Measurements from ENCODE around the gene ZFPM1. TPM values are rescaled to one million over a fixed set of nuclear protein-coding genes. Genes with fewer than 3 reads are reported as not detected.

Gene ZFPM1
- total RNA-seq, 1 donor from 2014 or later, result 6.2 TPM

- Histone ChIP-seq H3K36me3 (ENCODE audit: control insufficient read depth, insufficient read depth, low read length) (no peaks in the 10 kb centered on the region), H3K4me3 (ENCODE audit: low read depth, low read length) (no peak overlapping the region), H3K27me3 (ENCODE audit: control insufficient read depth, insufficient read depth, low read length) (no peaks in the 10 kb centered on the region)
- no peak for DNase-seq (ENCODE audit: low read depth)
- TF ChIP-seq CTCF (IDR thresholded peaks at IDR 0.05; ENCODE audit: insufficient read depth, low read length, poor library complexity, severe bottlenecking), result no peak
These were observed 34.0 kb downstream of the ZFPM1 start for GRCh38 chr16:88487124-88487432.

- no peak for DNase-seq (ENCODE audit: low read depth)
- no peak overlapping the region for H3K4me3 ChIP-seq (ENCODE audit: low read depth, low read length)
- no peaks in the 10 kb centered on the region for H3K36me3 ChIP-seq (ENCODE audit: control insufficient read depth, insufficient read depth, low read length)
- no peak for TF ChIP-seq CTCF (IDR thresholded peaks at IDR 0.05; ENCODE audit: insufficient read depth, low read length, poor library complexity, severe bottlenecking)
- H3K27me3 ChIP-seq (ENCODE audit: control insufficient read depth, insufficient read depth, low read length), result no peaks in the 10 kb centered on the region
These were observed 35.1 kb downstream of the ZFPM1 start for GRCh38 chr16:88487920-88488851.

- no peak for TF ChIP-seq CTCF (IDR thresholded peaks at IDR 0.05; ENCODE audit: insufficient read depth, low read length, poor library complexity, severe bottlenecking)
- no peak for DNase-seq (ENCODE audit: low read depth)
- no peaks in the 10 kb centered on the region for H3K36me3 ChIP-seq (ENCODE audit: control insufficient read depth, insufficient read depth, low read length)
- H3K4me3 ChIP-seq (ENCODE audit: low read depth, low read length), result no peak overlapping the region
- no peaks in the 10 kb centered on the region for H3K27me3 ChIP-seq (ENCODE audit: control insufficient read depth, insufficient read depth, low read length)
These were observed 36.2 kb downstream of the ZFPM1 start for GRCh38 chr16:88489163-88489741.

DNA sequence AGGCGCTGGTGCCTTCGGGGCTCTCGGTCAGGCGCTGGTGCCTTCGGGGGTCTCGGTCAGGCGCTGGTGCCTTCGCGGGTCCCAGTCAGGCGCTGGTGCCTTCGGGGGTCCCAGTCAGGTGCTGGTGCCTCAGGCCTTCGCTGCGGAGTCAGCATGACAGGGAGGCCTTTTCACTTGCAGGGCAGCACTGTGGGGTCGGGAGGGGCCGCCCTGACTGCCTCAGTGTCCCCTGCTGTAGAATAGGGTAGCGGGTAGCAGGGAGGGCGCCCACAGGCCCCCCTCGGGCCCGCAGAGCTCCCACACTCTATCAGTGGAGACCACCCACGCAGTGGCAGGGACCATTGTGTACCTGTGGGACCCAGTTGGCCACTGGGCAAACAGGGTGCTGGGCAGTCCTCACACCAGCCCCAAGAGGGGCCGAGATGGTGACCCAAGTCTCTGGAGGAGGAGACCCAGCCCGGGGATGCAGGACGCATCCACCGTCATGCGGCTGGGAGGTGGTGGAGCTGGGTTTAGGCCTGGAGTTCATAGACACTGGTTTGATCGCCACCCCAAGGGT, 38.0 kb downstream of the ZFPM1 start:
- no peak for DNase-seq (ENCODE audit: low read depth)
- no peaks in the 10 kb centered on the region for H3K36me3 ChIP-seq (ENCODE audit: control insufficient read depth, insufficient read depth, low read length)
- H3K27me3 ChIP-seq (ENCODE audit: control insufficient read depth, insufficient read depth, low read length), result no peaks in the 10 kb centered on the region
- no peak for TF ChIP-seq CTCF (IDR thresholded peaks at IDR 0.05; ENCODE audit: insufficient read depth, low read length, poor library complexity, severe bottlenecking)
- H3K4me3 ChIP-seq (ENCODE audit: low read depth, low read length), result no peak overlapping the region

DNA sequence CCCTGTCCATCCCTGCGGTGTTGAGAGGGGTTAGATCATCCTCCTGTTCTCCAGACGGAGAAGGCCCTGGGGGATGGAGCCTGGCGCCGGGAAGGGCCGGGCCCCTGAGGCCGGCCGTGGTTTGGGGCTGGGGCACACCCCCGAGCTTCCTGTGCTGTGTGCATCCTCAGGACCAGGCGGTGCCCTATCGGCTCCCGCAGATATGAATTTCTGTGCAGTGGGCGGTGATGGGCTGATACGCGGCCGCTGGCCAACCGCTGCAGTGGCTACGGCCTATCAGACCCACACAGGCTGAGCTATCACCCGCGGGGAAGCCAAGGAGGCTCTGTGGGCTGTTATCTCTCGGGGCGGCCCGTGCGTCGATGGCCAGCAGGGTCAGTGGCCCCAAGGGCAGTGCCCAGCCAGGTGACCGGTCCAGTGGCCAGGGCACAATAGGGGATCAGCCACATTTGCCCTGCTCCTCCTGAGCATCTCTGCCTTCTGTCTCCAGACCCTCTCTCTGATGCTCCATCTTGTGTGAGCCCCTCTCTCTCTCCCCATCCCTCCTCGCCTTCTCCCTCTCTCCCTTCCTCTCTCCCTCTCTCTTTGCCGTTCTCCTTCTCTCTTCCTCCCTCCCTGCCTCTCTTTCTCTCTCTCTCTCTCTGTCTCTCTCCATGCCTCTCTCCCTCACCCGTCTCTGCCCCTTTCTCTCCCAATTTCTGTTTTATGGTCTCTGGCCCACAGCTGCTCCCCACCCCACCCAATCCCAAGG, 38.7 kb downstream of the ZFPM1 start:
- no peak for TF ChIP-seq CTCF (IDR thresholded peaks at IDR 0.05; ENCODE audit: insufficient read depth, low read length, poor library complexity, severe bottlenecking)
- no peaks in the 10 kb centered on the region for H3K27me3 ChIP-seq (ENCODE audit: control insufficient read depth, insufficient read depth, low read length)
- no peaks in the 10 kb centered on the region for H3K36me3 ChIP-seq (ENCODE audit: control insufficient read depth, insufficient read depth, low read length)
- H3K4me3 ChIP-seq (ENCODE audit: low read depth, low read length), result no peak overlapping the region
- DNase-seq (ENCODE audit: low read depth), result no peak

Data from kidney epithelial cell (primary cell).